Psoas muscle (tissue), 8 donors: ENCODE data around the gene RASD1. TPM values are rescaled to one million over a fixed set of nuclear protein-coding genes. Genes with fewer than 3 reads are reported as not detected.

Experiments
- ATAC-seq, 4 donors: fragments of 200-7000 bp; cut with Tn5 transposase; one replicate each; pipeline ENCODE4 v1.9.1; 2020; ENCODE audit warnings: moderate library complexity in 3 of 4, mild to moderate bottlenecking in 2 of 4
- DNase-seq, 2 donors: peaks; one replicate each; pipeline ENCODE4 v3.0.0-alpha.2; 2020
- H3K27ac ChIP-seq: fragments of 200-600 bp; one replicate; pipeline ENCODE4 v1.8.0; 2022
- H3K27me3 ChIP-seq, 3 donors: fragments of 200-600 bp in 1 of 3; one replicate each; pipeline versions ENCODE4 v1.6.1 to v1.8.0; 2013 to 2022; ENCODE audit warnings: low read length in 2 of 3, mild to moderate bottlenecking in 2 of 3, moderate library complexity in 1 of 3; ENCODE audit not compliant: insufficient read depth in 3 of 3
- H3K36me3 ChIP-seq, 2 donors: fragments of 200-600 bp in 1 of 2; one replicate each; pipeline versions ENCODE4 v1.6.1 to v1.8.0; 2013 to 2022; ENCODE audit warnings: low read depth in 1 of 2, mild to moderate bottlenecking in 1 of 2, moderate library complexity in 1 of 2; ENCODE audit not compliant: insufficient read depth in 1 of 2
- H3K4me1 ChIP-seq: fragments of 200-600 bp; one replicate; pipeline ENCODE4 v1.8.0; 2022
- H3K4me3 ChIP-seq: fragments of 200-600 bp; one replicate; pipeline ENCODE4 v1.8.0; 2022; ENCODE audit warnings: mild to moderate bottlenecking
- H3K9me3 ChIP-seq: fragments of 200-600 bp; one replicate; pipeline ENCODE4 v1.8.0; 2022
- CTCF ChIP-seq: fragments of 200-600 bp; IDR thresholded peaks from one replicate; pipeline ENCODE4 v1.8.0; 2022; ENCODE audit warnings: antibody characterized with exemption
- WGBS, 3 donors: extraction: QIAGEN DNeasy Blood & Tissue Kit; methylation state at CpG; one replicate each; pipeline versions ENCODE4 v1.1.6 to v1.1.7; 2013; 5-methylcytosine and 5-hydroxymethylcytosine counted together
- intact Hi-C, 2 donors: fragments of 100-400 bp; cut with DNase I; formaldehyde crosslinking; loops; one replicate each; pipeline versions ENCODE4 v1.11.0 to v1.14.2; 2022
- polyA plus RNA-seq, 3 donors: library from polyadenylated mRNA; stranded (reverse); fragments of 200-250 nt; gene quantifications; one replicate each; pipeline ENCODE4 v1.2.3, GENCODE V29; 2013
- total RNA-seq, 4 donors: library from RNA; stranded (reverse); fragmentation: NEBNext Ultra II Directional in 2 of 4; extraction: Animal tissue kit (Norgen Biotek cat#: 25700) in 2 of 4; gene quantifications; one replicate each; pipeline versions ENCODE4 v1.2.1 to v1.2.4, GENCODE V29; 2021 to 2023
- donor health status: healthy with polysubstance abuse.
- donor health status: DM: no; HTN: no; CAD: no; lungs with moderate emphysema.
- donor health status: Bipolar disorder and iron deficiency.
- donor health status: healthy.
- donor health status: DM: yes; HTN: yes; CAD: no.
- donor health status: DM: no; HTN: no; CAD: no.
- donor health status: DM: no; HTN: no; CAD: no.
- donor health status: DM: yes; HTN: yes; CAD: no.

RASD1 gene
- total and polyA plus RNA-seq, 7 donors = 4.4 to 436 (median 26.5) TPM

- no peaks in the 10 kb centered on the region for H3K36me3 ChIP-seq
- peak; percentile 2 to 67 (median 39) for ATAC-seq
- peak in 1 of 2 donors; percentile 78 for DNase-seq
- no peak for TF ChIP-seq CTCF
- no peak overlapping the region for H3K4me3 ChIP-seq
- H3K4me1 ChIP-seq = peaks cover 17% of the 10 kb centered on the region
- whole genome bisulfite sequencing, 3 donors = 38 to 39% (median 38%) methylated on average over 6 of the region's 6 CpGs
- intact Hi-C loops = loop anchor here (2.0 to 5.0 kb wide), 2 partner anchors 29 to 41 kb away; partner anchors contain the start of gene RASD1 (in 1 of the 2)
- no peaks in the 10 kb centered on the region for H3K27me3 ChIP-seq
- peak overlapping the region; percentile 84 for H3K27ac ChIP-seq
- no peaks in the 10 kb centered on the region for H3K9me3 ChIP-seq
Observed at GRCh38 chr17:17525956-17526355, 29.8 kb upstream of the RASD1 start.

GRCh38 chr17:17525311-17525710, 29.1 kb upstream of the RASD1 start:
- Histone ChIP-seq H3K27ac (peak overlapping the region; percentile 84), H3K27me3 (no peaks in the 10 kb centered on the region), H3K36me3 (no peaks in the 10 kb centered on the region), H3K4me3 (no peak overlapping the region), H3K4me1 (peaks cover 17% of the 10 kb centered on the region), H3K9me3 (no peaks in the 10 kb centered on the region)
- ATAC-seq (no peak), DNase-seq (peak; percentile 5 to 50)
- intact Hi-C loops = loop anchor here (5.0 kb wide), 1 partner anchor 42 kb away; no protein-coding TSS in a partner anchor
- 56 to 79% (median 77%) methylated on average over 15 of the region's 15 CpGs for WGBS, 3 donors
- no peak for TF ChIP-seq CTCF

- Histone ChIP-seq H3K27ac (no peak overlapping the region), H3K9me3 (no peaks in the 10 kb centered on the region), H3K36me3 (no peaks in the 10 kb centered on the region), H3K4me3 (no peak overlapping the region), H3K27me3 (no peaks in the 10 kb centered on the region), H3K4me1 (peaks cover 17% of the 10 kb centered on the region)
- intact Hi-C loops = no loop called here
- WGBS, 3 donors = 83 to 88% (median 85%) methylated on average over 19 of the region's 19 CpGs
- TF ChIP-seq CTCF = no peak
- ATAC-seq (no peak), DNase-seq (no peak)
Observed at GRCh38 chr17:17523731-17524490, 27.7 kb upstream of the RASD1 start.

- H3K9me3 ChIP-seq = no peaks in the 10 kb centered on the region
- no peaks in the 10 kb centered on the region for H3K36me3 ChIP-seq
- no peak overlapping the region for H3K4me3 ChIP-seq
- H3K4me1 ChIP-seq = peaks cover 17% of the 10 kb centered on the region
- intact Hi-C loops = no loop called here
- no peak overlapping the region for H3K27ac ChIP-seq
- ATAC-seq (no peak), DNase-seq (peak; percentile 4 to 17)
- H3K27me3 ChIP-seq = no peaks in the 10 kb centered on the region
- 68 to 81% (median 74%) methylated on average over 13 to 14 of the region's 14 CpGs for WGBS, 3 donors
- TF ChIP-seq CTCF = no peak
Observed at GRCh38 chr17:17523001-17523730, 27.0 kb upstream of the RASD1 start.
